Testis (tissue), 3 donors: ENCODE data around the gene ZBTB22. TPM values are rescaled to one million over a fixed set of nuclear protein-coding genes. Genes with fewer than 3 reads are reported as not detected.
"Not testable (repeated sequence)": the region's sequence is repeated elsewhere in the genome, so short reads cannot be mapped to it uniquely, and the experiment has no call there.

Experiments used
- DNase-seq: peaks from one replicate; pipeline ENCODE4 v3.0.0-alpha.2; 2019
- H3K27ac ChIP-seq, 2 donors: fragments of 200-600 bp; sonication (generic); one replicate each; pipeline ENCODE4 v1.5.1; 2019
- H3K27me3 ChIP-seq: fragments of 200-600 bp; sonication (generic); one replicate; pipeline ENCODE4 v1.5.1; 2019
- H3K36me3 ChIP-seq: fragments of 200-600 bp; sonication (generic); one replicate; pipeline ENCODE4 v1.5.1; 2017; ENCODE audit warnings: low read depth; ENCODE audit errors: missing control alignments
- H3K4me1 ChIP-seq: fragments of 200-600 bp; sonication (generic); one replicate; pipeline ENCODE4 v1.5.1; 2019
- H3K4me3 ChIP-seq, 2 donors: fragments of 200-600 bp; sonication (generic); one replicate each; pipeline ENCODE4 v1.5.1; 2017 to 2019
- H3K9me3 ChIP-seq: fragments of 200-600 bp; sonication (generic); one replicate; pipeline ENCODE4 v1.5.1; 2017
- CTCF ChIP-seq, 3 experiments: fragments of 450-650 bp in 2 of 3; fragments of 200-600 bp in 1 of 3; sonication (generic) in 1 of 3; IDR thresholded peaks; one replicate each; pipeline ENCODE4 v1.5.1; 2016 to 2019; ENCODE audit warnings: antibody characterized with exemption in 3 of 3, mild to moderate bottlenecking in 2 of 3, moderate library complexity in 1 of 3
- POLR2A ChIP-seq: fragments of 450-650 bp; IDR thresholded peaks from one replicate; pipeline ENCODE4 v1.6.1; 2017; ENCODE audit warnings: antibody characterized with exemption, mild to moderate bottlenecking, moderate library complexity
- WGBS, 2 donors: methylation state at CpG; one replicate each; pipeline ENCODE4 v1.1.5; 2018; 5-methylcytosine and 5-hydroxymethylcytosine counted together
- intact Hi-C: fragments of 100-400 bp; cut with DNase I; formaldehyde crosslinking; loops from one replicate; pipeline ENCODE4 v1.15.1; 2023; ENCODE audit warnings: low total_unique reads
- polyA plus RNA-seq: library from polyadenylated mRNA; stranded (reverse); fragments of 350-450 nt; fragmentation: Illumina TruSeq; extraction: RNeasy Lipid Tissue Mini Kit (QIAGEN cat#74804); gene quantifications from one replicate; pipeline ENCODE4 v1.2.3, GENCODE V29; 2014; ENCODE audit warnings: low read depth, low replicate concordance; ENCODE audit not compliant: insufficient read depth
- total RNA-seq, 2 donors: library from RNA; depleted of rRNA; stranded (reverse); fragments of >200 nt; gene quantifications; one replicate each; pipeline ENCODE4 v1.2.3, GENCODE V29; 2016

ZBTB22 gene
- total and polyA plus RNA-seq, 3 donors from 2014 or later: 13.4 to 17.1 (median 15.2) TPM

- Histone ChIP-seq H3K27ac (peak overlapping the region in 1 of 2 donors; percentile 88), H3K27me3 (no peaks in the 10 kb centered on the region), H3K4me1 (peaks cover 12% of the 10 kb centered on the region), H3K9me3 (no peaks in the 10 kb centered on the region), H3K4me3 (peak overlapping the region; percentile 75 to 79), H3K36me3 (no peaks in the 10 kb centered on the region)
- intact Hi-C loops: loop anchor here (2.0 kb wide), 1 partner anchor 16 kb away; the partner anchor contains the start of gene RPS18
- TF ChIP-seq CTCF (IDR thresholded peaks at IDR 0.05) (no peak), POLR2A (no peak)
- DNase-seq: no peak
- 5 to 10% methylated on average over 12 to 21 of the region's 21 CpGs for WGBS, 2 donors
Observed at GRCh38 chr6:33288141-33288920, 29.2 kb downstream of the ZBTB22 start.

GRCh38 chr6:33286946-33287914 lies 30.3 kb downstream of the ZBTB22 start:
- Histone ChIP-seq H3K4me1 (peaks cover 12% of the 10 kb centered on the region), H3K9me3 (no peaks in the 10 kb centered on the region), H3K36me3 (no peaks in the 10 kb centered on the region), H3K27me3 (no peaks in the 10 kb centered on the region), H3K4me3 (no peak overlapping the region), H3K27ac (no peak overlapping the region)
- no peak for TF ChIP-seq CTCF (IDR thresholded peaks at IDR 0.05)
- TF ChIP-seq POLR2A: no peak
- DNase-seq: no peak
- 87 to 93% methylated on average over 20 to 22 of the region's 22 CpGs for WGBS, 2 donors
- intact Hi-C loops: no loop called here

- H3K27me3 ChIP-seq, H3K36me3 ChIP-seq, H3K9me3 ChIP-seq, H3K4me1 ChIP-seq, DNase-seq, H3K27ac ChIP-seq, intact Hi-C loops, H3K4me3 ChIP-seq: not testable (repeated sequence)
- 95 to 100% methylated on average over 3 to 4 of the region's 4 CpGs for WGBS, 2 donors
Observed at GRCh38 chr6:33285214-33285613, 32.3 kb downstream of the ZBTB22 start.

- intact Hi-C loops: no loop called here
- Histone ChIP-seq H3K27me3 (no peaks in the 10 kb centered on the region), H3K9me3 (no peaks in the 10 kb centered on the region), H3K4me1 (peaks cover 13% of the 10 kb centered on the region), H3K27ac (no peak overlapping the region), H3K36me3 (no peaks in the 10 kb centered on the region), H3K4me3 (no peak overlapping the region)
- WGBS, 2 donors: 90 to 100% methylated on average over 3 to 6 of the region's 6 CpGs
- DNase-seq: no peak
- TF ChIP-seq CTCF (IDR thresholded peaks at IDR 0.05) (no peak), POLR2A (no peak)
Observed at GRCh38 chr6:33280539-33280938, 37.0 kb downstream of the ZBTB22 start.

GRCh38 chr6:33279971-33280511 lies 37.5 kb downstream of the ZBTB22 start:
- H3K9me3 ChIP-seq: no peaks in the 10 kb centered on the region
- DNase-seq: no peak
- H3K27ac ChIP-seq: no peak overlapping the region
- 33 to 64% methylated on average over 1 to 5 of the region's 5 CpGs for WGBS, 2 donors
- peaks cover 13% of the 10 kb centered on the region for H3K4me1 ChIP-seq
- H3K27me3 ChIP-seq: no peaks in the 10 kb centered on the region
- intact Hi-C loops: no loop called here
- H3K4me3 ChIP-seq: no peak overlapping the region
- no peaks in the 10 kb centered on the region for H3K36me3 ChIP-seq
- TF ChIP-seq CTCF (IDR thresholded peaks at IDR 0.05): peak; percentile 14 to 32 (median 22)
- TF ChIP-seq POLR2A: no peak
